ENCODE results near the gene RBMXL2. TPM values are rescaled to one million over a fixed set of nuclear protein-coding genes. Genes with fewer than 3 reads are reported as not detected.

RBMXL2 gene
- total RNA-seq, 1 donor from 2014 or later, result not detected

Other genes with a start within 250 kb of the RBMXL2 start
- not detected in 2 replicates for gene OR10A5, start 243.3 kb upstream of the RBMXL2 start, total RNA-seq
- gene OR10A2, start 225.9 kb upstream of the RBMXL2 start, total RNA-seq, result not detected in 2 replicates
- gene OR10A4, start 212.4 kb upstream of the RBMXL2 start, total RNA-seq, result not detected in 2 replicates
- 0.40 TPM in 1 of 2 replicates, not detected in the other for gene OR2D2, start 196.5 kb upstream of the RBMXL2 start, total RNA-seq
- not detected in 2 replicates for gene OR2D3, start 168.0 kb upstream of the RBMXL2 start, total RNA-seq
- gene ZNF215, start 162.6 kb upstream of the RBMXL2 start, total RNA-seq, result 5.4 TPM in 2 replicates
- gene ZNF214, start 68.7 kb upstream of the RBMXL2 start, total RNA-seq, result 3.8 and 8.4 TPM in 2 replicates
- gene NLRP14, start 68.5 kb upstream of the RBMXL2 start, total RNA-seq, result 0.10 TPM in 1 of 2 replicates, not detected in the other
- gene SYT9, start 162.9 kb downstream of the RBMXL2 start, total RNA-seq, result not detected in 2 replicates